Neuronal stem cell (in vitro differentiated cells): ENCODE results near the gene NAALADL2.

Experiments
- DNase-seq: peaks from one replicate; pipeline ENCODE4 v3.0.0-alpha.2; 2013; ENCODE audit warnings: low spot score
- H2AFZ ChIP-seq: one replicate; pipeline ENCODE4 v1.6.1; 2013; ENCODE audit warnings: mild to moderate bottlenecking, low read length, inconsistent platforms
- H2AK5ac ChIP-seq: 2 replicates; pipeline ENCODE4 v1.6.1; 2013; ENCODE audit warnings: low read depth, mild to moderate bottlenecking, inconsistent platforms, low read length, moderate library complexity, mixed read lengths
- H2BK120ac ChIP-seq: 2 replicates; pipeline ENCODE4 v1.6.1; 2013; ENCODE audit warnings: low read depth, mild to moderate bottlenecking, inconsistent platforms, low read length, moderate library complexity, mixed read lengths
- H2BK12ac ChIP-seq: one replicate; pipeline ENCODE4 v1.6.1; 2013; ENCODE audit warnings: low read length, inconsistent platforms
- H2BK15ac ChIP-seq: 2 replicates; pipeline ENCODE4 v1.6.1; 2013; ENCODE audit warnings: mild to moderate bottlenecking, low read length, inconsistent platforms, mixed read lengths
- H2BK5ac ChIP-seq: one replicate; pipeline ENCODE4 v1.6.1; 2013; ENCODE audit warnings: inconsistent platforms, mild to moderate bottlenecking, low read length, moderate library complexity
- H3K14ac ChIP-seq: one replicate; pipeline ENCODE4 v1.6.1; 2013; ENCODE audit warnings: low read length, inconsistent platforms
- H3K18ac ChIP-seq: 2 replicates; pipeline ENCODE4 v1.6.1; 2013; ENCODE audit warnings: low read length, inconsistent platforms
- H3K23ac ChIP-seq: 2 replicates; pipeline ENCODE4 v1.6.1; 2013; ENCODE audit warnings: low read depth, mild to moderate bottlenecking, mixed read lengths, low read length, inconsistent platforms; ENCODE audit not compliant: poor library complexity
- H3K27ac ChIP-seq: replicated peaks from 3 replicates; pipeline ENCODE4 v1.5.1; 2013; ENCODE audit warnings: low read length, inconsistent platforms
- H3K27me3 ChIP-seq, 3 experiments: 2 replicates each; pipeline ENCODE4 v1.6.1; 2013; ENCODE audit warnings: low read length in 3 of 3, mild to moderate bottlenecking in 2 of 3, inconsistent platforms in 1 of 3, low read depth in 1 of 3, mixed read lengths in 1 of 3, moderate library complexity in 1 of 3; ENCODE audit not compliant: control insufficient read depth in 3 of 3, insufficient read depth in 3 of 3
- H3K36me3 ChIP-seq, 2 donors: replicated peaks in 1 of 2; 2 replicates each; pipeline ENCODE4 v1.6.1; 2013; ENCODE audit warnings: low read length in 2 of 2; ENCODE audit not compliant: control insufficient read depth in 2 of 2, insufficient read depth in 2 of 2
- H3K4ac ChIP-seq: 2 replicates; pipeline ENCODE4 v1.6.1; 2013; ENCODE audit warnings: inconsistent platforms, mild to moderate bottlenecking, low read length, moderate library complexity
- H3K4me1 ChIP-seq, 2 donors: 1 replicate in 1 of 2; 2 replicates in 1 of 2; pipeline ENCODE4 v1.6.1; 2013; ENCODE audit warnings: low read length in 2 of 2, low read depth in 1 of 2; ENCODE audit not compliant: control insufficient read depth in 2 of 2, insufficient read depth in 1 of 2
- H3K4me2 ChIP-seq: one replicate; pipeline ENCODE4 v1.6.1; 2013; ENCODE audit warnings: mild to moderate bottlenecking, low read length, inconsistent platforms; ENCODE audit not compliant: insufficient read depth, poor library complexity, severe bottlenecking
- H3K4me3 ChIP-seq, 2 donors: 2 replicates each; pipeline ENCODE4 v1.5.1; 2013; ENCODE audit warnings: low read length in 2 of 2, mild to moderate bottlenecking in 2 of 2, inconsistent platforms in 1 of 2, moderate library complexity in 1 of 2
- H3K79me1 ChIP-seq: one replicate; pipeline ENCODE4 v1.6.1; 2013; ENCODE audit warnings: low read depth, mild to moderate bottlenecking, inconsistent platforms, low read length, moderate library complexity
- H3K9ac ChIP-seq: one replicate; pipeline ENCODE4 v1.6.1; 2013; ENCODE audit warnings: mild to moderate bottlenecking, low read depth, low read length, inconsistent platforms; ENCODE audit not compliant: poor library complexity
- H3K9me3 ChIP-seq, 2 donors: replicated peaks in 1 of 2; 2 replicates each; pipeline versions ENCODE3 to v1.6.1; 2013; ENCODE audit warnings: low read length in 2 of 2, mild to moderate bottlenecking in 2 of 2, inconsistent platforms in 1 of 2, low read depth in 1 of 2, mixed read lengths in 1 of 2, moderate library complexity in 1 of 2; ENCODE audit not compliant: control insufficient read depth in 2 of 2, insufficient read depth in 1 of 2
- H4K8ac ChIP-seq: one replicate; pipeline ENCODE4 v1.6.1; 2013; ENCODE audit warnings: low read depth, mild to moderate bottlenecking, inconsistent platforms, low read length, moderate library complexity
- H4K91ac ChIP-seq: one replicate; pipeline ENCODE4 v1.6.1; 2013; ENCODE audit warnings: low read length, low read depth, mild to moderate bottlenecking, inconsistent platforms; ENCODE audit not compliant: poor library complexity
- WGBS, 2 donors: extraction: QIAGEN DNeasy Blood & Tissue Kit; methylation state at CpG; one replicate each; pipeline ENCODE4 v1.1.7; 2013; ENCODE audit warnings: missing lambda C conversion rate in 2 of 2, mixed read lengths in 1 of 2; ENCODE audit not compliant: insufficient read length in 2 of 2, insufficient replicate concordance in 1 of 2; ENCODE audit errors: extremely low coverage in 2 of 2; 5-methylcytosine and 5-hydroxymethylcytosine counted together

NAALADL2 gene

GRCh38 chr3:175485436-175485835, 626.3 kb downstream of the NAALADL2 start:
- no peaks in the 10 kb centered on the region for H3K27me3 ChIP-seq
- no peak overlapping the region for H2BK15ac ChIP-seq
- no peaks in the 10 kb centered on the region for H3K4me1 ChIP-seq
- no peak overlapping the region for H3K9ac ChIP-seq
- no peak overlapping the region for H2BK5ac ChIP-seq
- H3K27ac ChIP-seq = no peak overlapping the region
- no peak overlapping the region for H3K23ac ChIP-seq
- H3K9me3 ChIP-seq = no peaks in the 10 kb centered on the region
- H2BK12ac ChIP-seq = no peak overlapping the region
- H4K91ac ChIP-seq = no peak overlapping the region
- H3K4me3 ChIP-seq = no peak overlapping the region
- H4K8ac ChIP-seq = no peak overlapping the region
- no peak overlapping the region for H3K4ac ChIP-seq
- DNase-seq = no peak
- H2BK120ac ChIP-seq = no peak overlapping the region
- H3K79me1 ChIP-seq = no peaks in the 10 kb centered on the region
- peak overlapping the region; percentile 2 for H2AFZ ChIP-seq
- H3K14ac ChIP-seq = no peak overlapping the region
- H2AK5ac ChIP-seq = no peak overlapping the region
- H3K4me2 ChIP-seq = no peak overlapping the region
- H3K36me3 ChIP-seq = no peaks in the 10 kb centered on the region
- no peak overlapping the region for H3K18ac ChIP-seq
- no CpG with 5 or more reads among the region's 1 CpG for WGBS, 2 donors

GRCh38 chr3:175486255-175486654, 627.1 kb downstream of the NAALADL2 start:
- no peaks in the 10 kb centered on the region for H3K36me3 ChIP-seq
- no peak overlapping the region for H3K4ac ChIP-seq
- no peak overlapping the region for H4K8ac ChIP-seq
- H2BK120ac ChIP-seq = no peak overlapping the region
- no peaks in the 10 kb centered on the region for H3K4me1 ChIP-seq
- no peak overlapping the region for H3K4me2 ChIP-seq
- no peak overlapping the region for H2AFZ ChIP-seq
- H3K79me1 ChIP-seq = no peaks in the 10 kb centered on the region
- H3K18ac ChIP-seq = no peak overlapping the region
- no peak overlapping the region for H3K9ac ChIP-seq
- H4K91ac ChIP-seq = no peak overlapping the region
- no peak overlapping the region for H2BK12ac ChIP-seq
- no peaks in the 10 kb centered on the region for H3K9me3 ChIP-seq
- DNase-seq = no peak
- no peak overlapping the region for H2AK5ac ChIP-seq
- WGBS, 2 donors = no CpG with 5 or more reads among the region's 6 CpGs
- no peak overlapping the region for H2BK15ac ChIP-seq
- H3K23ac ChIP-seq = no peak overlapping the region
- no peaks in the 10 kb centered on the region for H3K27me3 ChIP-seq
- H3K4me3 ChIP-seq = no peak overlapping the region
- H3K27ac ChIP-seq = no peak overlapping the region
- no peak overlapping the region for H3K14ac ChIP-seq
- H2BK5ac ChIP-seq = no peak overlapping the region

DNA sequence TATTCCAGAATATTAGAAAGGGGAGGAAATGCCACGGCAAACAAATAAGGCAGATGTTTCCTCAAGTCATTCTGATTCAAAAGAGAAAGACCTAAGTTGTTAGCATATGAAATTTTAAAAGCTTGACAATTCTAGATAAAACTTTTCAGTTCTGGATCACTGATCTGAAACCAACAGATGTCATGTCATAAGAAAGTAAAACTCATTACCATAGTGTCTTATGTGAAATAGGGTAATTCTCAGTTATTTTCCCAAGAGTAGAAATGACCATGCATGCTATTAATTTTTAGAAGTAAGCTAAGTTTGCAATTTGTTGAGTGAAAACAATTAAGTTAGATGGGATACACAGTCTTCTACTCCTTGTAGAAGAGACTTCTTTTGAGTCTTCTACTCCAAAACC, 630.3 kb downstream of the NAALADL2 start:
- no peak overlapping the region for H2BK15ac ChIP-seq

DNA sequence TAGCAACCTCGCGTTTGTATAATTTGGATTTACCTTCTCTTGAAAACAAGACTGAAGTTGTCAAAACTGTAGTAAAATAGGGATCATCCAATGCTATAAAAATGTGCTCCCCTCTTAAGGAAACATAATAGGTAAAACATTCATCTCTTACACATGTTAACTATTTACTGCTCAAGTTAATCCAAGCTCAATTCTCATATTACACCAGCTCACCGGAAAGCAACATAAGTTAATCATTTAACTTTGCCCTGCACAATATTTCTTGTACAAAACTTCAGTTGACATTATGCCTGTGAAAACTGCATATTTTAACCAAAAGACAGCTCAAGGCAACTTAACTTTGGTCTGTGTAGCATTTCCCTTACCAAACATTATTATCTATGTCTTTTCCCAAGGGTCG, 634.2 kb downstream of the NAALADL2 start:
- Histone ChIP-seq H3K4me3 (no peak overlapping the region), H4K8ac (no peak overlapping the region), H4K91ac (no peak overlapping the region), H3K27ac (no peak overlapping the region), H2BK120ac (no peak overlapping the region), H3K18ac (no peak overlapping the region), H3K4me2 (no peak overlapping the region), H3K9ac (no peak overlapping the region), H2AFZ (no peak overlapping the region), H3K23ac (no peak overlapping the region), H3K14ac (no peak overlapping the region), H2BK15ac (no peak overlapping the region), H3K4ac (no peak overlapping the region), H3K9me3 (no peaks in the 10 kb centered on the region), H3K4me1 (no peaks in the 10 kb centered on the region), H2BK5ac (no peak overlapping the region), H2AK5ac (no peak overlapping the region), H3K36me3 (no peaks in the 10 kb centered on the region), H3K79me1 (no peaks in the 10 kb centered on the region), H3K27me3 (no peaks in the 10 kb centered on the region), H2BK12ac (no peak overlapping the region)
- no CpG with 5 or more reads among the region's 4 CpGs for WGBS, 2 donors
- DNase-seq = no peak

More for the DNA sequence above, 630.3 kb downstream of the NAALADL2 start:
- Histone ChIP-seq H3K27me3 (no peaks in the 10 kb centered on the region), H3K36me3 (no peaks in the 10 kb centered on the region), H4K8ac (no peak overlapping the region), H2BK120ac (no peak overlapping the region), H2BK5ac (no peak overlapping the region), H3K4me3 (no peak overlapping the region), H4K91ac (no peak overlapping the region), H3K23ac (no peak overlapping the region), H3K9ac (no peak overlapping the region), H2AK5ac (no peak overlapping the region), H3K18ac (no peak overlapping the region), H3K27ac (no peak overlapping the region), H3K4me1 (no peaks in the 10 kb centered on the region), H3K79me1 (no peaks in the 10 kb centered on the region), H3K4ac (no peak overlapping the region), H3K14ac (no peak overlapping the region), H3K9me3 (no peaks in the 10 kb centered on the region), H2BK12ac (no peak overlapping the region), H3K4me2 (no peak overlapping the region), H2AFZ (no peak overlapping the region)
- no peak for DNase-seq
- whole genome bisulfite sequencing, 2 donors = no CpG with 5 or more reads among the region's 1 CpG
